ENCODE measurements around the gene ALX4. TPM values are rescaled to one million over a fixed set of nuclear protein-coding genes. Genes with fewer than 3 reads are reported as not detected.

The ALX4 gene
- total RNA-seq, 4 donors from 2014 or later, result under 0.01 to 0.52 (median 0.06) TPM

- Histone ChIP-seq H3K4me1 (peaks cover 0 to 4% (median 0%) of the 10 kb centered on the region in 4 donors), H3K36me3 (peaks cover 0 to 4% (median 0%) of the 10 kb centered on the region in 4 donors), H3K4me3 (no peak overlapping the region), H3K27me3 (no peaks in the 10 kb centered on the region), H3K27ac (replicated peaks in 1 of 4) (no peak overlapping the region), H3K9me3 (peaks cover 0 to 19% (median 14%) of the 10 kb centered on the region in 4 donors)
- intact Hi-C loops (cut with DNase I), result no loop called here
- no peak for DNase-seq (ENCODE audit: extremely low spot score)
- TF ChIP-seq CTCF (IDR thresholded peaks at IDR 0.05) (no peak), EP300 (IDR thresholded peaks at IDR 0.05) (no peak), POLR2AphosphoS5 (IDR thresholded peaks at IDR 0.05) (no peak), POLR2A (IDR thresholded peaks at IDR 0.05; ENCODE audit: low read depth) (no peak)
- WGBS, result 64% methylated on average over 4 of the region's 4 CpGs
Observed at GRCh38 chr11:44256673-44257291, 53.2 kb downstream of the ALX4 start.

- intact Hi-C loops (cut with DNase I), result no loop called here
- H3K4me1 ChIP-seq, result peaks cover 0 to 4% (median 0%) of the 10 kb centered on the region in 4 donors
- WGBS, result 65% methylated on average over 6 of the region's 6 CpGs
- TF ChIP-seq POLR2A (IDR thresholded peaks at IDR 0.05; ENCODE audit: low read depth), result no peak
- TF ChIP-seq EP300 (IDR thresholded peaks at IDR 0.05), result no peak
- no peak for TF ChIP-seq POLR2AphosphoS5 (IDR thresholded peaks at IDR 0.05)
- TF ChIP-seq CTCF (IDR thresholded peaks at IDR 0.05), result no peak
- H3K4me3 ChIP-seq, result no peak overlapping the region
- H3K9me3 ChIP-seq, result peaks cover 0 to 20% (median 15%) of the 10 kb centered on the region in 4 donors
- no peaks in the 10 kb centered on the region for H3K27me3 ChIP-seq
- no peak overlapping the region for H3K27ac ChIP-seq (replicated peaks in 1 of 4)
- H3K36me3 ChIP-seq, result peaks cover 0 to 8% (median 3%) of the 10 kb centered on the region in 4 donors
- no peak for DNase-seq (ENCODE audit: extremely low spot score)
Observed at GRCh38 chr11:44255406-44256071, 54.4 kb downstream of the ALX4 start.

GRCh38 chr11:44252999-44253602, 56.8 kb downstream of the ALX4 start:
- WGBS, result 89% methylated on average over 2 of the region's 2 CpGs
- TF ChIP-seq EP300 (IDR thresholded peaks at IDR 0.05) (no peak), CTCF (IDR thresholded peaks at IDR 0.05) (no peak), POLR2A (IDR thresholded peaks at IDR 0.05; ENCODE audit: low read depth) (no peak), POLR2AphosphoS5 (IDR thresholded peaks at IDR 0.05) (no peak)
- peaks cover 0 to 21% (median 8%) of the 10 kb centered on the region in 4 donors for H3K36me3 ChIP-seq
- H3K27me3 ChIP-seq, result no peaks in the 10 kb centered on the region
- H3K27ac ChIP-seq (replicated peaks in 1 of 4), result no peak overlapping the region
- intact Hi-C loops (cut with DNase I), result no loop called here
- peaks cover 0 to 4% (median 0%) of the 10 kb centered on the region in 4 donors for H3K4me1 ChIP-seq
- no peak overlapping the region for H3K4me3 ChIP-seq
- no peak for DNase-seq (ENCODE audit: extremely low spot score)
- H3K9me3 ChIP-seq, result peaks cover 0 to 20% (median 15%) of the 10 kb centered on the region in 4 donors

GRCh38 chr11:44250421-44250820, 59.5 kb downstream of the ALX4 start:
- TF ChIP-seq POLR2AphosphoS5 (IDR thresholded peaks at IDR 0.05) (no peak), CTCF (IDR thresholded peaks at IDR 0.05) (no peak), POLR2A (IDR thresholded peaks at IDR 0.05; ENCODE audit: low read depth) (no peak), EP300 (IDR thresholded peaks at IDR 0.05) (no peak)
- Histone ChIP-seq H3K4me3 (no peak overlapping the region), H3K27ac (replicated peaks in 1 of 4) (no peak overlapping the region), H3K36me3 (peaks cover 0 to 24% (median 8%) of the 10 kb centered on the region in 4 donors), H3K4me1 (peaks cover 0 to 4% (median 0%) of the 10 kb centered on the region in 4 donors), H3K9me3 (peaks cover 0 to 20% (median 15%) of the 10 kb centered on the region in 4 donors), H3K27me3 (no peaks in the 10 kb centered on the region)
- DNase-seq (ENCODE audit: extremely low spot score), result no peak
- intact Hi-C loops (cut with DNase I), result no loop called here
- 72% methylated on average over 6 of the region's 6 CpGs for whole genome bisulfite sequencing
